ENCODE data around the gene SLC24A2. TPM values are rescaled to one million over a fixed set of nuclear protein-coding genes. Genes with fewer than 3 reads are reported as not detected.

Gene SLC24A2
- total RNA-seq, 1 donor from 2014 or later, result not detected

GRCh38 chr9:19759066-19759465 is 29.8 kb downstream of the SLC24A2 start:
- DNase-seq (ENCODE audit: low read depth in 2 of 2), result no peak

GRCh38 chr9:19757745-19758144 is 31.1 kb downstream of the SLC24A2 start:
- DNase-seq (ENCODE audit: low read depth in 2 of 2), result no peak

- no peak for DNase-seq (ENCODE audit: low read depth in 2 of 2)
These were observed 33.9 kb downstream of the SLC24A2 start for GRCh38 chr9:19754921-19755320.

GRCh38 chr9:19748278-19749126 is 40.3 kb downstream of the SLC24A2 start:
- peak in 1 of 2 donors; percentile 49 for DNase-seq (ENCODE audit: low read depth in 2 of 2)

- DNase-seq (ENCODE audit: low read depth in 2 of 2), result no peak
These were observed 42.6 kb downstream of the SLC24A2 start for GRCh38 chr9:19746223-19746622.

- DNase-seq (ENCODE audit: low read depth in 2 of 2), result no peak
These were observed 47.7 kb downstream of the SLC24A2 start for GRCh38 chr9:19741178-19741577.

Data from lung microvascular endothelial cell (primary cell).